Endothelial cell of umbilical vein (primary cell): ENCODE data around the gene LCLAT1. TPM values are rescaled to one million over a fixed set of nuclear protein-coding genes. Genes with fewer than 3 reads are reported as not detected.

Source experiments
- BruUV-seq: library from RNA; stranded (reverse); fragments of 400-500 nt; replicated peaks from 2 replicates; lab custom pipeline; 2021; lab: Mats Ljungman, UMichigan
- CTCF ChIA-PET: fragments of 300-600, 350-600 bp; sonication (Branson Sonifier 250); formaldehyde crosslinking; loops from one replicate; lab custom pipeline; 2021; ENCODE audit warnings: antibody characterized with exemption, inconsistent platforms; lab: Charles Lee
- POLR2A ChIA-PET: fragments of 300-600, 350-600 bp; sonication (Branson Sonifier 250); formaldehyde crosslinking; loops from one replicate; lab custom pipeline; 2021; ENCODE audit warnings: antibody characterized with exemption, inconsistent platforms; lab: Charles Lee
- DNase-seq: peaks from one replicate; pipeline ENCODE4 v3.0.0-alpha.2; 2011; ENCODE audit warnings: low read depth, low spot score
- FAIRE-seq: peaks from 2 replicates; lab custom pipeline; 2011; peaks lifted over from hg19 to GRCh38; lab: Jason Lieb, UNC
- H2AFZ ChIP-seq: 2 replicates; pipeline ENCODE4 v1.6.0; 2012; ENCODE audit warnings: low read depth, low read length, control low read depth, inconsistent platforms
- H3K27ac ChIP-seq: 2 replicates; pipeline ENCODE4 v1.5.1; 2011; ENCODE audit warnings: low read depth, mild to moderate bottlenecking, control low read depth, low read length, moderate library complexity; ENCODE audit not compliant: insufficient read depth
- H3K27me3 ChIP-seq, 2 experiments: 2 replicates each; pipeline versions ENCODE4 v1.6.0 to v1.6.1; 2011; ENCODE audit warnings: low read length in 2 of 2, mixed read lengths in 1 of 2; ENCODE audit not compliant: control insufficient read depth in 2 of 2, insufficient read depth in 2 of 2
- H3K36me3 ChIP-seq, 2 experiments: 2 replicates in 1 of 2; 3 replicates in 1 of 2; pipeline ENCODE4 v1.5.1; 2011; ENCODE audit warnings: low read length in 2 of 2, mild to moderate bottlenecking in 1 of 2, moderate library complexity in 1 of 2; ENCODE audit not compliant: control insufficient read depth in 2 of 2, insufficient read depth in 2 of 2; ENCODE audit errors: extremely low read depth in 1 of 2
- H3K4me1 ChIP-seq: 3 replicates; pipeline ENCODE4 v1.5.1; 2011; ENCODE audit warnings: mild to moderate bottlenecking, low read length; ENCODE audit not compliant: control insufficient read depth, insufficient read depth; ENCODE audit errors: extremely low read depth
- H3K4me2 ChIP-seq: 2 replicates; pipeline ENCODE4 v1.6.1; 2011; ENCODE audit warnings: low read length, control low read depth, mixed read lengths; ENCODE audit not compliant: insufficient read depth
- H3K4me3 ChIP-seq, 3 experiments: fragments of 200-600 bp in 1 of 3; sonication (generic), shearing (Covaris generic) in 1 of 3; replicated peaks in 1 of 3; 2 replicates each; pipeline ENCODE4 v1.5.1; 2011 to 2016; ENCODE audit warnings: control low read depth in 3 of 3, low read length in 3 of 3, mild to moderate bottlenecking in 2 of 3, inconsistent platforms in 1 of 3, low read depth in 1 of 3, moderate library complexity in 1 of 3; ENCODE audit not compliant: insufficient read depth in 1 of 3
- H3K79me2 ChIP-seq: 2 replicates; pipeline ENCODE4 v1.6.0; 2012; ENCODE audit warnings: low read length, inconsistent platforms; ENCODE audit not compliant: control insufficient read depth, insufficient read depth
- H3K9ac ChIP-seq: replicated peaks from 2 replicates; pipeline ENCODE3; 2011; ENCODE audit warnings: low read length, control low read depth; ENCODE audit not compliant: insufficient read depth; ENCODE audit errors: extremely low read depth
- H3K9me1 ChIP-seq: replicated peaks from 3 replicates; pipeline ENCODE4 v1.6.0; 2011; ENCODE audit warnings: mild to moderate bottlenecking, low read length; ENCODE audit not compliant: control insufficient read depth, insufficient read depth; ENCODE audit errors: extremely low read depth
- H3K9me3 ChIP-seq: replicated peaks from 2 replicates; pipeline ENCODE4 v1.5.1; 2012; ENCODE audit warnings: low read length, inconsistent platforms; ENCODE audit not compliant: control insufficient read depth, insufficient read depth
- H4K20me1 ChIP-seq: replicated peaks from 2 replicates; pipeline ENCODE3; 2011; ENCODE audit warnings: mild to moderate bottlenecking, low read length; ENCODE audit not compliant: control insufficient read depth, insufficient read depth; ENCODE audit errors: extremely low read depth
- CTCF ChIP-seq, 2 donors: IDR thresholded peaks; 1 replicate in 1 of 2; 2 replicates in 1 of 2; pipeline ENCODE4 v1.5.1; 2011; ENCODE audit warnings: low read length in 2 of 2, mild to moderate bottlenecking in 2 of 2, moderate library complexity in 2 of 2, control low read depth in 1 of 2, inconsistent platforms in 1 of 2, low read depth in 1 of 2; ENCODE audit not compliant: insufficient read depth in 1 of 2; ENCODE audit errors: extremely low read depth in 1 of 2
- EZH2 ChIP-seq: IDR thresholded peaks from 2 replicates; pipeline ENCODE4 v1.6.1; 2012; ENCODE audit warnings: borderline replicate concordance, low read depth, mild to moderate bottlenecking, moderate library complexity, low read length, inconsistent platforms; ENCODE audit not compliant: severe bottlenecking
- FOS ChIP-seq: IDR thresholded peaks from 2 replicates; pipeline ENCODE4 v1.6.1; 2011; ENCODE audit warnings: mild to moderate bottlenecking, low read length, moderate library complexity, borderline replicate concordance; ENCODE audit not compliant: insufficient read depth
- GATA2 ChIP-seq: IDR thresholded peaks from 2 replicates; pipeline ENCODE4 v1.7.0; 2011; ENCODE audit warnings: low read depth, mild to moderate bottlenecking, moderate library complexity, mixed read lengths, low read length; ENCODE audit not compliant: insufficient read length, insufficient read depth
- JUN ChIP-seq: IDR thresholded peaks from 2 replicates; pipeline ENCODE4 v1.6.1; 2011; ENCODE audit warnings: borderline replicate concordance, low read depth; ENCODE audit not compliant: insufficient read length, insufficient read depth
- MYC ChIP-seq: IDR thresholded peaks from one replicate; pipeline ENCODE4 v1.6.1; 2011; ENCODE audit warnings: mild to moderate bottlenecking, low read depth, low read length
- POLR2A ChIP-seq: IDR thresholded peaks from 2 replicates; pipeline ENCODE4 v1.6.1; 2012; ENCODE audit warnings: low read depth, mild to moderate bottlenecking, control low read depth, low read length
- POLR2AphosphoS5 ChIP-seq: IDR thresholded peaks from 2 replicates; pipeline ENCODE4 v1.6.1; 2012; ENCODE audit warnings: low read depth, mild to moderate bottlenecking, control low read depth, low read length, moderate library complexity; ENCODE audit not compliant: insufficient read depth
- dilution Hi-C: fragments of 300-500 bp; cut with MboI; formaldehyde crosslinking; loops from one replicate; pipeline ENCODE4 v1.15.0; 2019; ENCODE audit warnings: low sequenced_read_pairs; ENCODE audit not compliant: extremely low pct_ligation_motif_present
- intact Hi-C: fragments of 100-400 bp; cut with micrococcal nuclease; formaldehyde crosslinking; loops from one replicate; pipeline ENCODE4 v1.10.0; 2022
- polyA plus RNA-seq, 4 experiments: library from polyadenylated mRNA; depleted of rRNA in 3 of 4; stranded (reverse) in 3 of 4; unstranded in 1 of 4; fragments of >200 nt; gene quantifications; 2 replicates each; pipeline versions ENCODE4 v1.2.1 to v1.2.3, GENCODE V29; 2011 to 2012; ENCODE audit warnings: missing spikeins in 1 of 4
- total RNA-seq: library from RNA; stranded (reverse); gene quantifications from 2 replicates; pipeline ENCODE4 v1.2.3, GENCODE V29; 2021
- TF ChIP-seq, protein P1 (sequence below): IDR thresholded peaks from 2 replicates; pipeline ENCODE4 v1.6.1; 2011; ENCODE audit not compliant: insufficient read depth, insufficient read length

The LCLAT1 gene
- total and polyA plus RNA-seq, 2 donors (not counting 3 experiments of a cell fraction or from before 2014, with no cell fraction given), result 6.1 to 20.8 TPM

GRCh38 chr2:30439296-30439695 lies 7.8 kb upstream of the LCLAT1 start:
- ChIA-PET CTCF (no interaction called here), POLR2A (no interaction called here)
- intact Hi-C loops (no loop called here), dilution Hi-C loops (no loop called here)
- Histone ChIP-seq H4K20me1 (no peaks in the 10 kb centered on the region), H3K4me2 (no peak overlapping the region), H3K9me3 (no peaks in the 10 kb centered on the region), H3K27me3 (no peaks in the 10 kb centered on the region), H3K9me1 (no peaks in the 10 kb centered on the region), H3K4me3 (no peak overlapping the region), H3K27ac (no peak overlapping the region), H3K36me3 (no peaks in the 10 kb centered on the region), H3K4me1 (peaks cover 17% of the 10 kb centered on the region), H3K9ac (no peak overlapping the region), H3K79me2 (no peaks in the 10 kb centered on the region), H2AFZ (no peak overlapping the region)
- DNase-seq (no peak), FAIRE-seq (no peak)
- TF ChIP-seq, protein P1, sequence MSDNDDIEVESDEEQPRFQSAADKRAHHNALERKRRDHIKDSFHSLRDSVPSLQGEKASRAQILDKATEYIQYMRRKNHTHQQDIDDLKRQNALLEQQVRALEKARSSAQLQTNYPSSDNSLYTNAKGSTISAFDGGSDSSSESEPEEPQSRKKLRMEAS, result no peak
- TF ChIP-seq FOS (no peak), JUN (no peak)
- no TSS peak for BruUV-seq

- no peaks in the 10 kb centered on the region for H3K36me3 ChIP-seq
- H3K9me3 ChIP-seq, result no peaks in the 10 kb centered on the region
- no peaks in the 10 kb centered on the region for H3K27me3 ChIP-seq
- no peak for FAIRE-seq
- TF ChIP-seq GATA2 (no peak), EZH2 (no peak), CTCF (IDR thresholded peaks at IDR 0.05; ENCODE audit: extremely low read depth in 1 of 2, insufficient read depth in 1 of 2, low read depth in 1 of 2, low read length in 2 of 2) (no peak), FOS (no peak), JUN (no peak), POLR2A (no peak), MYC (no peak), POLR2AphosphoS5 (no peak)
- TF ChIP-seq, protein P1, result no peak
- no TSS peak for BruUV-seq
- dilution Hi-C loops, result no loop called here
- no peaks in the 10 kb centered on the region for H3K9me1 ChIP-seq
- no peak overlapping the region for H3K4me3 ChIP-seq
- no peak for DNase-seq
- H4K20me1 ChIP-seq, result no peaks in the 10 kb centered on the region
- H3K79me2 ChIP-seq, result no peaks in the 10 kb centered on the region
- H3K27ac ChIP-seq, result no peak overlapping the region
- H3K4me1 ChIP-seq, result peaks cover 17% of the 10 kb centered on the region
- POLR2A ChIA-PET, result no interaction called here
- CTCF ChIA-PET, result no interaction called here
- no peak overlapping the region for H3K9ac ChIP-seq
- intact Hi-C loops, result no loop called here
- no peak overlapping the region for H3K4me2 ChIP-seq
- no peak overlapping the region for H2AFZ ChIP-seq
Observed at GRCh38 chr2:30439879-30440278, 7.2 kb upstream of the LCLAT1 start.
